GM18907 (cell line): ENCODE measurements around the gene PKN3.

Source experiments
- ATAC-seq: cut with Tn5 transposase; IDR thresholded peaks from one replicate; pipeline ENCODE4 v1.9.1; 2021; ENCODE audit warnings: mild to moderate bottlenecking, moderate library complexity; ENCODE audit not compliant: unreplicated experiment

Gene PKN3

GRCh38 chr9:128733256-128733655 lies 31.0 kb downstream of the PKN3 start:
- no peak for ATAC-seq

- no peak for ATAC-seq
These were observed 33.1 kb downstream of the PKN3 start for GRCh38 chr9:128735373-128735772.

DNA sequence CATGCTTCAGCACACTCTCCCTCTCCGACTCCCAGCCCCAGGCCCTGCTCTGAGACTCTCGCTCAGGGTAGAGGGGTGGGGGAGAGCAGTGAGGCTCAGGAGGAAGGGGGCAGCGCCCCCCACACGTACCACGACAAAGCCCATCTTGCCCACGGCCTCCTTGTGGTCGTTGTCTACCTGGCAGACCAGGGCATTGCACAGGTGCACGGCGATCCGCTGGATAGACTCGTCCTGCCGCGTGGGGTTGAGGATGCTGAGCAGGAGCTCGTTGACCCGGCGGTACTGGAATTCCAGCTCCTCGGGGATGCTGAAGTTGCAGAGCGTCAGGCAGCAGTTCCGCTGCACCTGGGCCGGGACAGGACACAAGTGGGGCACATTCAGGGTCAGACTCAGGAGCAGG lies 40.1 kb downstream of the PKN3 start:
- no peak for ATAC-seq

- ATAC-seq = no peak
These were observed 41.1 kb downstream of the PKN3 start for GRCh38 chr9:128743421-128743820.

- ATAC-seq = no peak
These were observed 44.9 kb downstream of the PKN3 start for GRCh38 chr9:128747241-128747640.

- no peak for ATAC-seq
These were observed 48.8 kb downstream of the PKN3 start for GRCh38 chr9:128750926-128751595.

GRCh38 chr9:128753627-128754026 lies 51.3 kb downstream of the PKN3 start:
- no peak for ATAC-seq

GRCh38 chr9:128757602-128758001 lies 55.3 kb downstream of the PKN3 start:
- no peak for ATAC-seq

DNA sequence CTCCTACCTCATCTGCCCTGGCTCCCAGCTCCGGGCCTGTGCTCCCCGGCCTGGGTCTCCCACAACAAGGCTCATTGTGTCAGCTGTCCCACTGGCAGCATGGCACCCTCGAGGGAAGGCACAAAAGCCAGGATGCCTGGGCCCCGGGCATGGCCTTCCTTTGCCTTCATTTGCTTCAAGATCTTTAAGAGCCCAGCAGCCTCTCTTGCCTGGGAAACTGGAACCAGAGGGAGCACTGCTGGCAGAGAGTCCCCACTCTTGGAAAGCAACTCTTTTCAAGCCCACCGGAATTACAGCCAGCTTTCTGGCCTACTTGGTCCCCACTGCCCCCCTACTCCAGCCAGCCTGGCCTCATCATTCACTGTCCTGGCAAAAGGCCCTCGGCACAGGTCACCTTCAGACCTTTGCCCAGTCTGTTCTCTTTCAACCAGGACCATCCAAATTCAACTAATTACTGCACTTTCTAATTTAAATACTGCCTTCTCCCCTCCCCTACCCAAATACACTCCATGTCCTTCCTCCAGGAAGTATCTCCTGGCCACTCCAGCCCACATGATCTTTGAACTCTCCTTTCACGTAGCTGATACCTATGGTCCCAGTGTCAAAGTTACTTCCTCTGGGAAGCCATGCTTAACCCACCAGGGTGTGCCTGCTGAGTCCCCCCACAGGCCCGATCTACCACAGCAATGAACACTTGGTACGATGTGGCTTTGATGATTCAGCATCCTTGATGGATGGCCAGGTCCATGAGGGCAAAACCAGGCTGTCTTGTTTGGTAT lies 60.6 kb downstream of the PKN3 start:
- ATAC-seq = no peak

DNA sequence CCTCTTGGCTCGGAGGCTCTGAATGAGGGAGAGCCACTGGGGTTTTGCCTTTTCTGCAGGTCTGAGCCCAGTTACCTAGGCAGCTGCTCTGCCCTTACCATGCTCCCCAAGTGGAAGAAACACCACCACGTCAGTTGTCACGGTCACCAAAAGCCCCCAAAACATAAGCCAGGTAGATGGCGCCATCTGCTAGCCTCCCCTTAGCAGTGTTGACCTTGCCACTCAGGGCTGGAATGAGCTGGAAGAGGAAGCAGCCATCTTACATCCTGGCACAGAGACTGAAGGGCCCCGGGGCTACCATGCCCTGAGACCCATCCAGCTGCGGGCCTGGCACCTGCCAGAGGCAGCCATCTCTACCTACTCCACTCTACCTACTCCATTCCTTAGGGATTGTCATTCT lies 62.1 kb downstream of the PKN3 start:
- no peak for ATAC-seq

DNA sequence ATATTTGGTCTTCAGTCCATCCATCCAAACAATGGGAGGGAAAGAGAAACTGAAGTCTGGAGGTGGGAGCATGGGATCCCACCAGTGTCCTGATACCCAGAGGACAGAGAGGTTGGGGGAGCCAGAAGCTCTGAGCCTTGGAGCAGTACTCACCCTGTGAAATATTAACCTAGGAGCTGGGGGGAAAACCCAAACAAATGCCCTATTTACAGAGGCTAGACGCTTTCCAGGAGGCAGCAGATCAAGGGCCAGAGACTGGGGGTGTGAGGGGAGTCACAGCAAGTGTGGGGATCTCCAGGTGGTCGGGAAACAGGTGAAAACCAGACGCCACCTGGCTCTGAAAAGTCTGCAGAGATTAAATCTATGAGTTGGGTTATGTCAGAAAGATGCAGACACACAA lies 63.2 kb downstream of the PKN3 start:
- no peak for ATAC-seq

DNA sequence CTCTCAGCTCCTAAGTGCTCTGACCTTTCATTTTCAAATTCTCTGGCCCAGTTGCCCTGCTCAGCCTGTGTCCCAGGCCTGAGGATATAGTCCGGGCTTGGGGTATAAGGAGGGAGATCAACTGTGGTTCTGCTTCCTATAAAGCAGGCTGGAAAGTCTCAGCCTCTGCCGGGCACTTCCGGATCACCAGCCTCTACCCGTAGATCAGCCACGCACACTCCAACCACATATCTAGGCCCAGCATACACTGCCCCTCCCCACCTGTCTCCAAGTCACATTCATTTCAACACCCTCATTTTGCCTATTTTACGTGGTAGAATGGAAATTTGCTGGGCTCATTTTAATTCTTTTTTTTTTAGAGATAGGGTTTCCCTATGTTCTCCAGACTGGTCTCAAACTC lies 66.3 kb downstream of the PKN3 start:
- ATAC-seq = no peak
